Keratinocyte (primary cell): ENCODE data around the gene FBXO38.

Experiments
- EZH2 ChIP-seq: IDR thresholded peaks from one replicate; pipeline ENCODE4 v1.6.1; 2012; ENCODE audit warnings: inconsistent platforms, mild to moderate bottlenecking, low read length, moderate library complexity
- TF ChIP-seq, protein P1 (sequence below), 3 experiments: IDR thresholded peaks in 1 of 3; conservative IDR thresholded peaks in 1 of 3; optimal IDR thresholded peaks in 1 of 3; 2 replicates in 2 of 3; 3 replicates in 1 of 3; pipeline versions ENCODE3 to v1.5.1; 2011; ENCODE audit warnings: low read length in 3 of 3, mild to moderate bottlenecking in 3 of 3, moderate library complexity in 2 of 3, control low read depth in 1 of 3, inconsistent platforms in 1 of 3; ENCODE audit not compliant: insufficient read depth in 2 of 3; ENCODE audit errors: extremely low read depth in 1 of 3

DNA sequence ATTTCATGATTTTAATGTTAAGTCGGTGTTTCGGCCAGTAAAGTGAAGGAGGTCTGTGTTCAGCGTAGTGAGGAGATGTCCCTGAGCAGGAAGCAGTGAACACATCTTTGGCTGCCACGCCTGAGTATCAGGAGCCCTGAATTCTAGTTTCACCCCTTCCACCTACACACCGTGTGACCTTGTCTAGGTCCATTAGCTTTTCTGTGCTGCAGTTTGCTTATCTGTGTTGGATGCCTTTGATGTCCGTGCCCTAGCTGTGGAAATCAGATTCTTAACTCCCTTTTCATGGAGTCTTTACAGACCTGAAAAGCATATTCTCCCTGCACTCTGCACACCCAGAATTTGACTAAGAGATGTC is 601 bp downstream of the FBXO38 start:
- TF ChIP-seq, protein P1, sequence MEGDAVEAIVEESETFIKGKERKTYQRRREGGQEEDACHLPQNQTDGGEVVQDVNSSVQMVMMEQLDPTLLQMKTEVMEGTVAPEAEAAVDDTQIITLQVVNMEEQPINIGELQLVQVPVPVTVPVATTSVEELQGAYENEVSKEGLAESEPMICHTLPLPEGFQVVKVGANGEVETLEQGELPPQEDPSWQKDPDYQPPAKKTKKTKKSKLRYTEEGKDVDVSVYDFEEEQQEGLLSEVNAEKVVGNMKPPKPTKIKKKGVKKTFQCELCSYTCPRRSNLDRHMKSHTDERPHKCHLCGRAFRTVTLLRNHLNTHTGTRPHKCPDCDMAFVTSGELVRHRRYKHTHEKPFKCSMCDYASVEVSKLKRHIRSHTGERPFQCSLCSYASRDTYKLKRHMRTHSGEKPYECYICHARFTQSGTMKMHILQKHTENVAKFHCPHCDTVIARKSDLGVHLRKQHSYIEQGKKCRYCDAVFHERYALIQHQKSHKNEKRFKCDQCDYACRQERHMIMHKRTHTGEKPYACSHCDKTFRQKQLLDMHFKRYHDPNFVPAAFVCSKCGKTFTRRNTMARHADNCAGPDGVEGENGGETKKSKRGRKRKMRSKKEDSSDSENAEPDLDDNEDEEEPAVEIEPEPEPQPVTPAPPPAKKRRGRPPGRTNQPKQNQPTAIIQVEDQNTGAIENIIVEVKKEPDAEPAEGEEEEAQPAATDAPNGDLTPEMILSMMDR (optimal IDR thresholded peaks at IDR 0.05 in 1 of 3, IDR thresholded peaks at IDR 0.05 in 1 of 3, conservative IDR thresholded peaks at IDR 0.05 in 1 of 3; ENCODE audit: extremely low read depth in 1 of 3, insufficient read depth in 2 of 3, low read length in 3 of 3), result no peak
- TF ChIP-seq EZH2, result no peak
